Omental fat pad (tissue), 4 donors: Measurements from ENCODE around the gene ATP5F1A. TPM values are rescaled to one million over a fixed set of nuclear protein-coding genes. Genes with fewer than 3 reads are reported as not detected.

Experiments used
- ATAC-seq: fragments of 150-250 bp; one replicate; pipeline ENCODE4 v1.9.1; 2016; ENCODE audit warnings: mild to moderate bottlenecking, moderate library complexity; ENCODE audit not compliant: low FRiP score
- DNase-seq: peaks from one replicate; pipeline ENCODE4 v3.0.0-alpha.2; 2019; ENCODE audit warnings: low spot score
- total RNA-seq, 4 donors: library from RNA; depleted of rRNA; stranded (reverse); fragments of >200 nt; gene quantifications; one replicate each; pipeline ENCODE4 v1.1.0, GENCODE V29; 2016
- TF ChIP-seq, protein P1 (sequence below), 3 donors: fragments of 450-650 bp; IDR thresholded peaks; one replicate each; pipeline ENCODE4 v1.5.1; 2016 to 2017; ENCODE audit warnings: antibody characterized with exemption in 3 of 3, mild to moderate bottlenecking in 3 of 3, moderate library complexity in 2 of 3

ATP5F1A gene
- total RNA-seq, 4 donors from 2014 or later, result 322 to 491 (median 393) TPM

DNA sequence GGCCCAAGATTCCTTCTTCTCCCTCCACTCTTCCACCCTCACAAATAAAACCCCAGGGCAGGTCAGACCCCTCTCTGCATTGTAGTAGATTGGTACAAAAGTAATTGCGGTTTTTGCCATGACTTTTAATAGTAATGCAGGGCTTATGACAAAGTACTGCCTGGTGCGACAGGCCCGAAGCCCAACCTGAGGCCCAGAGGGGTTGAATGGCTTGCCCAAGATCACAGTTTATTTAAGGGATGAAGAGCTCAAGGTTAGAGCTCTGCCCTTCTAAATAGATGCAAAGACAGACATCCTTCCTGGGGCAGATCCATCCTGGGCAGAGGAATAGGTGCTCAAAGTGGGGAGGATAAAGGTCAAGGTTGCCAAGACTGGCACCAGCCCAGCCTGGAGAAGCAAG, 25.1 kb downstream of the ATP5F1A start:
- TF ChIP-seq, protein P1, sequence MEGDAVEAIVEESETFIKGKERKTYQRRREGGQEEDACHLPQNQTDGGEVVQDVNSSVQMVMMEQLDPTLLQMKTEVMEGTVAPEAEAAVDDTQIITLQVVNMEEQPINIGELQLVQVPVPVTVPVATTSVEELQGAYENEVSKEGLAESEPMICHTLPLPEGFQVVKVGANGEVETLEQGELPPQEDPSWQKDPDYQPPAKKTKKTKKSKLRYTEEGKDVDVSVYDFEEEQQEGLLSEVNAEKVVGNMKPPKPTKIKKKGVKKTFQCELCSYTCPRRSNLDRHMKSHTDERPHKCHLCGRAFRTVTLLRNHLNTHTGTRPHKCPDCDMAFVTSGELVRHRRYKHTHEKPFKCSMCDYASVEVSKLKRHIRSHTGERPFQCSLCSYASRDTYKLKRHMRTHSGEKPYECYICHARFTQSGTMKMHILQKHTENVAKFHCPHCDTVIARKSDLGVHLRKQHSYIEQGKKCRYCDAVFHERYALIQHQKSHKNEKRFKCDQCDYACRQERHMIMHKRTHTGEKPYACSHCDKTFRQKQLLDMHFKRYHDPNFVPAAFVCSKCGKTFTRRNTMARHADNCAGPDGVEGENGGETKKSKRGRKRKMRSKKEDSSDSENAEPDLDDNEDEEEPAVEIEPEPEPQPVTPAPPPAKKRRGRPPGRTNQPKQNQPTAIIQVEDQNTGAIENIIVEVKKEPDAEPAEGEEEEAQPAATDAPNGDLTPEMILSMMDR (IDR thresholded peaks at IDR 0.05), result no peak
- ATAC-seq, result no peak

DNA sequence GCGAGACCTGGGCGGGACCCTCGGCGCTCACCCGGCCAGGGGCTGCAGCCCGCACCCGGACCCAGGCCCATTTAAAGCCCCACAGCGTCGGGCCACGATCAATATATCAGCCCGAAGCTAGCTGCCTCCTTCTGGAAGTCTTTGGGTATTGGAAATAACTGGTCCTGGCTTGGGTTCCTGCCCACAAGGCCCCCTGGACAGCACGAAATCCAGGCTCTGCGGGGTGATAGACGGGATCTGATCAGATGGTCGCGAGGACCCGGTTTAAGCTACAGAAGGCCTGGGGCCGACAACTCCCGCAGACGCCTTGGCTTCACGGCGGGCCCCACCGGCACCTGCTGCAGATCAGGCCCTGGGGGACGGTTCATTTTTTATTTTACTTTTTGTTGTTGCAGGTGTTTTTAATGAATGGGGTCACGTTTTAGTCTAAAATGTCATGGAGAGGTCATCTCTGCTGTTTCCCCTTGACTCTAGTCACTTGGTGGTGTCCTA, 25.7 kb downstream of the ATP5F1A start:
- DNase-seq, result no peak
- TF ChIP-seq, protein P1 (IDR thresholded peaks at IDR 0.05), result no peak
- no peak for ATAC-seq

More for the DNA sequence above, 25.1 kb downstream of the ATP5F1A start:
- no peak for DNase-seq

DNA sequence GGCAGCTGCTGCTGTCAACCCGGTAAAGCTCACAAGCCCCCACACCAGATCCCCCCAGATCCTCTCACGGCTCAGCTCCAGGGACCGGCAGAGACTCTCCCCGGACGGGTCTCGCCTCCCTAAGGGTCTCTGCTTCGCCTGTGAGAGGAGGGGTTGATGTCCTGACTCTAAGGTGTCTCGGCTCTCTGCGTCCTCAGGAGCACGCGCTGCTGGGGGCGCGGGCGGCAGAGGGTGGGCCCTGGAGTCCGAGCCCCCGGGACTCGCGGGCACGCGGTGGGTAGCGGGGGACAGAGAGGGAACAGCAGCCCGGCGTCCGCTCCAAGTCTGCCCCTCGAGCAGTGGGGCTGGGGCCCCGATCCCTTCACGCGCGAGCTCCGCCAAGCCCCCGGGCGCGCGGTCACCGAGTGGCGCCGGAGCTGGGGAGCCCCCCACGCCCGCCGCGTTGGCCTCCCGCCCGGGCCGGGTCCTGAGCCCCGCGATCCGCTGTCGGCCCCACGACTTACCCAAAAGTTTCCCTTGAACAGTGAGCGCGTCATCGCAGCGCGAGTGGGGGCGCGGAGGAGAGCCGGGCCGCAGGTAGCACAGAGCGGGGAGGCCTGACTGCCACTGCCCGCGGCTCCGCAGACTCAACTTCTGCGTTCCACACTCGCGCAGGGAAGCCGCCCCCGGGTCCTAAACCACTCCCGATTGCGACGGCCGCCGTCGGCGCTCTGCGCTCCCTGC, 26.3 kb downstream of the ATP5F1A start, which contains the start of gene PSTPIP2:
TSS of gene PSTPIP2 (minus strand) at position 608 of the 723 bp plus-strand sequence. CDS start at position 536, 72 bp downstream.
- DNase-seq (peak; percentile 52), ATAC-seq (peak; percentile 87)
- TF ChIP-seq, protein P1 (IDR thresholded peaks at IDR 0.05), result no peak

DNA sequence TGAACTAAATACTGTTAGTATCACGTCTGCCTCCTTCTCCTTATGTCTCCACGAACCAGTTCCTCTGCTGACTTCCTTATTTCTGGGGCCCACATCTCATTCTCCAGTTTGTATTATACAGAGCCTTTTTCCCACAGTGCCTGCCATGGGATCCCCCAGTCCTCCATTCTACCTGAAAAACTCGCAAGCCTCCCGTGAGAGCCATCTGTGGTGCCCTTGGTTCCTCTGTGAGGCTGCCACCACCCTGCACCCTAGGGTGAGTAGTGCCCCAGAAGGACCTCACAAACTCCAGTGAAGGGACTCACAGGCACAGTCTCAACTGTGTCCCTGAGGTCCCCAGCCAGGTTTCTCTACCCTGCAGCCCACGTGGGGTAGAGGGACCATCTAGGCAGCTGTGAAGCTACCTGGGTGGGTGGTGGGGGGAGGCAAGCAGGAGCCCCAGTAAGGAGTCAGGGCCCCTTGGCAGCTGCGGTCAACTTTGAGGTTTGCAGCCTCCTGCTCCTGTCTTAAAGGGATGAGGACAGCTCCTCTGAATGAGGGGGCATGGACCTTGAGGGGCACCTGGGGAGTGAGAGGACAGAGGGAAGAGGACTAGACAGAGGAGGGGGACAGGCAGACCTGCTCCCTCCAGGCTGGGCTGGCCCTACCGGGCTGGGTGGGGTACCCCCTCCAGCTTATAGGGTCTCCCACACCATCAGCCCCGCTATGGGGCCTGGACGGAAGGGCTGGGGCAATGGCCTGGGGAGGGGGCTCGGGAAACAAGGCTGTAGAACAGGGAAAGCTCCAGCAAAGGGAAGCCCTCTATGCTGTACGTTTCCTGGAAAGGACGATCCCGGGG, 27.1 kb downstream of the ATP5F1A start:
- ATAC-seq, result peak; percentile 16
- DNase-seq, result no peak
- TF ChIP-seq, protein P1 (IDR thresholded peaks at IDR 0.05), result no peak

DNA sequence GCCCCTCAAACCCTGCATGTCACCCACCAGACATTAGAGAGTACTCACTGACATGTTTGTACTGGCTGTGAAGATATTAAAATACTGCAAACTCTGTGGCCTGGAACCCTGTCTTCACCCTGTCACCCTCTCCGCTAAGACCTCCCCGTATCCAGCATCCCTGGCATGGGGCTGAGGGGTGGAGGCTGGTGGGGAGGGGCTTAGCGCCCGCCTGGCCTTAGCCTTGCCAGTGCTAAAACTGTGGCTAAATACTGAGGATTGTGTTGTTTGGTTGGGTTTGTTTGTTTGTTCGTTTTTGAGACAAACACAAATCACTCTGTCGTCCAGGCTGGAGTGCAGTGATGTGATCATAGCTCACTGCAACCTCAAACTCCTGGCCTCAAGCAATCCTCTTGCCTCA, 27.9 kb downstream of the ATP5F1A start:
- DNase-seq, result no peak
- TF ChIP-seq, protein P1 (IDR thresholded peaks at IDR 0.05), result no peak
- no peak for ATAC-seq

DNA sequence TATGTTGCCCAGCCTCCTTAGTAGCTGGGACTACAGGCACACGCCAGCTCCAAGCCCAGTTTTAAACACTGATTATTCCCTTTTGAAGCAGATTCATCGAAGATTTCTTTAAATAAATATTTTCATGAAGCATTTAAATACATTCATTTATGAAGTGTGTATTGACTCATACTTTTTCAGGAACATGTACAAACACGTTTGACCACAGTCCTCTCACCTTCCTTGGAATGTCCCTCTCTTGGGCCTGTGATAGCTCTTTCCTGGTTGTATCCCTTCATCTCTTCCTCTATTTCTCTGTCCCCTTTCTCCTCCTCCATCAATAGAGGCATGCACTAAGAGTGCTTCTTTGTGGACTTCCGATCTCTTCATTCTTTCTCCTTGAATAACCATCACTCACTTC, 28.6 kb downstream of the ATP5F1A start:
- DNase-seq, result no peak
- TF ChIP-seq, protein P1 (IDR thresholded peaks at IDR 0.05), result no peak
- no peak for ATAC-seq
